Measurements from ENCODE around the gene ICOS.
A peak's percentile ranks its signal among the peaks of the same experiment; 100 is the strongest.
"Not testable (repeated sequence)": the region's sequence is repeated elsewhere in the genome, so short reads cannot be mapped to it uniquely, and the experiment has no call there.

The ICOS gene

DNA sequence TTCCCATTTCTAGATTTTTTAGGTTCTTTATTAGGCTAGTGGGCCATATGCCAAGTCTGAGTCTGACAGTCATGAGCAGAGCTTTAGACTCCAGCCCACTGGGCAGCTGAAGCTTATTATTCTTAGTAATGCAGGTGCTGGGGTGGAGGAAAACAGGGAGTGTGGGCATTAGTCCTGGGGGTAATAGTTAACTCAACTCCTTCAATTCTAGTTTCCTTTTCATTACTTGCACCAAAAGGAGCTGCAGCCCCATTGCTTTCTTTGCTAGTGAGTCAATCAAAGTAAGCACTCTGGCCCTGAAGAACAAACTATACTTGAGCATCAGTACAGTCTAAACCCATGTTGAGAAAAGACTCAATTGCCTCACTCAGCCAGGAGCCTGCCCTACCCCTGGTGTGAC is 35.5 kb downstream of the ICOS start:
- peak; percentile 87 for FAIRE-seq

DNA sequence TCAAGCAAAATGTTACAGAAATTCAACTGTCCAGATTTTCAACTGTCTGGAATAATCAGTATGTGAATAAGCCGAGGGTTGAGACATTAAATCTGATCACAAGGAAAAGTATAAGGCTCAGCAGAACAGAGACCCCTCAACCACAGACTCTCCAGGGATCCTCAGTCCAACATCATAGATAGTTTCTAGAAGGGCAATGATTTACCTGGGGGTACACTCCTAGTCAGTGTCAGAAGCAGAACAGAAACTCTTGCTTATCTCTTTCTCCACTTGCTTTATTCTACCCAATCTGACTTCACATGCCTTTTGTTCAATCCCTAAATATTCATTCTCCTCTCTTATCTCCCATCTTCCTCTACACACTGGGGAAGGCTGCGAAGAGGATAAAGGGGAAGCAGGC is 36.4 kb downstream of the ICOS start:
- DNase-seq (ENCODE audit: insufficient read length, low spot score) (no peak), FAIRE-seq (peak; percentile 95)

More for the DNA sequence above, 35.5 kb downstream of the ICOS start:
- DNase-seq (ENCODE audit: insufficient read length, low spot score): peak; percentile 30

DNA sequence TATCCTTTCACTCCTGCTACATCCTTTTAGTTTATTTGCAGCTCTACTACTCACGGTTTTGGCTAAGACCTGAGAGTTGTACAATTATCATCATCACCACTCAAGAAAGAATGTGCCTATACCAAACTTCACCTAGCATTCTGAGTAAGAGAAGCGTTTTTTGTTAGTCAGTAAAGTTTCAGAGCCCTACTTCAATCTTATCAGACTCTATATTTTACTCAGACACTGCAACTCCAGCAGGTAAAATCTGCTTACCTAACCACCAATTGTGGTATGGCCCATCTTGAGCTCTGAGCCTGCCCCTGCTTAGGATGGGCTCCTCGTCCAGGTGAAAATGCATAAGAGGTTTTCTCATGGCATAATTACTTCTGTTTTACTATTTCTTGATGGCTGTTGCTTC is 37.1 kb downstream of the ICOS start:
- FAIRE-seq (no peak), DNase-seq (ENCODE audit: insufficient read length, low spot score) (no peak)

DNA sequence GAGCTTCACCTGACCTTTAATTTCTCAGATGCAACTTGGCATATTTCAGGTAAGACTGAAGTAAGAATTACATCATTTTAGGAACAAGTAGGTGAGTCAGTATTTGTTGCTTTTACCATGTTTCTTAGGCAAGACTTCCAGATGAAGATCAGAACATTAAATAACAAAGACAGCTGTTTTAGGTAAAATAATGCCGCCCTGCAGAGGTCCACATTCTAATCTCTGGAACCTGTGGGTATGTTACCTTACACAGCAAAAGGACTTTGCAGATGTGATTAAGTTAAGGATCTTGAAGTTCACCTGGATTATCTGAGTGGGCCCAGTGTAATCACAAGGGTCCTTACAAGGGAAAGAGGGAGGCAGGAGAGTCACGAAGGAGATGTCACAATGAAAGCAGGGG is 39.3 kb downstream of the ICOS start:
- DNase-seq (ENCODE audit: insufficient read length, low spot score) (no peak), FAIRE-seq (no peak)

DNA sequence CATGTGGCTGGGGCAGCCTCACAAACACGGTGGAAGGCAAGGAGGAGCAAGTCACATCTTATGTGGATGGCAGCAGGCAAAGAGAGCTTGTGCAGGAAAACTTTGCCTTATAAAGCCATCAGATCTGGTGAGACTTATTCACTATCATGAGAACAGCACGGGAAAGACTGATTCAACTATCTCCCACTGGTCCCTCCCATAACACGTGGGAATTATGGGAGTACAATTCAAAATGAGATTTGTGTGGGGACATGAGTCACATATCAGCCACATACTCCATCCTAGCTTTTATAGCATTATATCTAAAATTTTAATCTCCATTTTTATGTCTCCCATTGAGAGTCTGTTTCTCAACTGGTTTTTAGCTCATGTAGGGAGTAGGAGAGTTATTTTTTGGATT is 45.7 kb downstream of the ICOS start:
- FAIRE-seq (no peak), DNase-seq (ENCODE audit: insufficient read length, low spot score) (no peak)

DNA sequence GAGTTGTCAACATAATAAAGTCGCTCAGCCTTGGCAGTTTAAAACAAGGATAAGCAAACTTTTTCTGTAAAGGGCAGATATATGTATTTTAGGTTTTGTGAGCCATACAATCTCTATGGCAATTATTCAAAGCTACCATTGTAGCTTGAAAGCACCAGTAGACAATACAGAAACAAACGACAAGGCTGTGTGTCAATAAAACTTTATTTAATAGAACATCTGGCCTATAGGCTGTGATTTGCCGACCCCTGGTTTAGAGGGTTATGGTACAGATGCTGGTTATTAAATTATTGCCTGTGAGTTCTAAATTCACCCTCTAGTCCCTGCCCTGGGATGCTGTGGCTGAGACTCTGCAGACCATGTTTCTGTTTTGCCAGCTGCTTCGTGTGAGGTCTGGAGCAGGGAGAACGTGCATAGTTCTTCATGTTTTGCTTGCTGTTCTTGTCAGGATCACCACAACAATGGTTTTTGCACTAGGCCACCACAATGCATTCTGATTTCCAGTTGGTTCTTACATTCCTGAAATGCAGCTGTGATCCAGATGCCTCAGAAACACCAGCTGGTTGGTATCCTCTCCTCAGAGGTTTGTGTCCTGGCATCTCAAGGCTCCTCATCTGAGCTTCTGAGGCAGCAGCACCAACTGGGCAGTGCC is 46.6 kb downstream of the ICOS start:
- no peak for DNase-seq (ENCODE audit: insufficient read length, low spot score)
- no peak for FAIRE-seq

DNA sequence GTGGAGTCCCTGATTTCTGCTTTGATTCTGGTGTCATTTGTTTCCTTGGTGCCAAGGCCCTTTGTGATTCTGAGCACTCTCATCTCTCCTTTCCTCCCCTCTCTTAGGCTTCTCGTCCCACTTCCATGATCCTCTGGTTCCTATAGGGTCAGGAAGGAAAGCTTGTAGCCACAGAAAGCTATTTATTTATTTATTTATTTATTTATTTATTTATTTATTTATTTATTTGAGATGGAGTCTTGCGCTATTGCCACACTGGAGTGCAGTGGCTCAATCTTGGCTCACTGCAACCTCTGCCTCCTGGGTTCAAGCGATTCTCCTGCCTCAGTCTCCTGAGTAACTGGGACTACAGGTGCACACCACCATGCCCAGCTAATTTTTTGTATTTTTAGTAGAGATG is 49.4 kb downstream of the ICOS start:
- DNase-seq (ENCODE audit: insufficient read length, low spot score); FAIRE-seq: not testable (repeated sequence)

DNA sequence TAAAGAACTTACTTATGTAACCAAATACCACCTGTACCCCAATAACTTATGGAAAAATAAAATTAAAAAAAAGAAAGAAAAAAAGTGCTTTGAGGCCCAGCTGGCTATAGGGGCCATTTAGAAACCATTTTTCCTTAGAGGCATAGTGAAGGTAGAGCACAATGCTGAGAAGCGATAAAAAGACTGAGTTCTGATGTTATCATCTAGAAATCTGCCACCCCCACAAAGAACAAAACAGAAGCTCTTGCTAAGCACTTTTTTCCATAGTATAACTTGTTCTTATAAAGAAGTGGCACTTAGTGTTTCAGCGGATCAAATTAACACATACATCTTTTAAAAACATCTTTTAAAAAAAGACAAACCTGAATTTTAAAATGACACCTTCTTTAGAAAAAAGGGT is 51.4 kb downstream of the ICOS start:
- no peak for FAIRE-seq

DNA sequence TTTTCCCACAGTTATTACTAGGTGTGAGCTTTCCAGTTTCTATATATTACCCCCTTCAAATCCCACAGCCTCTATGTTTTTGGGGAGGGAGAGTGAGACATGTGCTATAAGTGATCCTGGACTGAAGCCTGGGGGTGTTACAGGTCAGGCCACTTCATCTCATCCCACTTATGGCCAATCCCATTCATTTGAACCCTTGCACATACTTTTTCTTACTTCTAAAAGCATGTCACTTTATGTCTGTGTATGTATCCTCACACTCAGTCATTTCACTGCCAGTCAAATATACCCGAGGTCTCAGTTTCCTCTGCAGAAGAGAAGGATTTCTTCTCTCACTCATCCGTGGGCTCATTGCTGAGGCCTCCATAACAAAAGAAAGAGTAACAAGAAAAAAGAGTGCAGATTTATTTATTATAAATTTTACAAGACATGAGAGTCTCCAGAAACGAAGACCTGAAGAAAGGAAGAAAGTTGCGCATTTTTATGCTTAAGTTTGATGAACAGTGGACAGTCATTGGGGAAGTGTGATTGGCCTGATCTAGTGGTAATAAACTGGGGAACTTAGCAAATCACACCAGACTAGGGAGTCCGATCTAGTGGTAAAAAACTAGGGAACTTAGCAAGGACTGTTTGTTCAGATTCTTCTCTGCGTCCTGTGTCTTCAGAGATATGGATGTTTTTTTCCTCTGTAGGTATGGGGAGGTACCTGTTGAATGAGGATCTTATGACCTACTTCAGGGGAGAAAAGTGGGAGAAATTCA is 52.1 kb downstream of the ICOS start:
- DNase-seq (ENCODE audit: insufficient read length, low spot score): no peak

More for the DNA sequence above, 51.4 kb downstream of the ICOS start:
- DNase-seq (ENCODE audit: insufficient read length, low spot score): no peak

DNA sequence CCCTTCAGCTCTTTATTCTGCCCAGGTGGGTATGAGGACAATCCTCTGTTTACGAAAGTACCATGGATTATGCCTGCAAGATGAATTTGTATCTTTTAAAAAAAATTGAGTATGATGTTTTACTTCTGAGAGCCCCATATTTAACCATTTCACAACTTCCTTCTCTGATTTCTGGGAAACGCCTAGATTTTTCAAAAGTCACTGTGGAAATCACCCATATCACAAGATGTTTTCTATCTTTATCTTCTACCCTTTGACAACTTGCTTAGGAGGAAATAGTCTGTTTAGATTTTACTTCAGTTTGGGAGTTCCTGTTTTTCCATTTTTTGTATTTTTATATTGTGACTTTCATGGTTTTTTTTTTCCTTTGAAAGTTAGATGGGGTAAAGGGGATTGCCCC is 53.0 kb downstream of the ICOS start:
- DNase-seq (ENCODE audit: insufficient read length, low spot score) (no peak), FAIRE-seq (no peak)

More for the DNA sequence above, 52.1 kb downstream of the ICOS start:
- FAIRE-seq: no peak

DNA sequence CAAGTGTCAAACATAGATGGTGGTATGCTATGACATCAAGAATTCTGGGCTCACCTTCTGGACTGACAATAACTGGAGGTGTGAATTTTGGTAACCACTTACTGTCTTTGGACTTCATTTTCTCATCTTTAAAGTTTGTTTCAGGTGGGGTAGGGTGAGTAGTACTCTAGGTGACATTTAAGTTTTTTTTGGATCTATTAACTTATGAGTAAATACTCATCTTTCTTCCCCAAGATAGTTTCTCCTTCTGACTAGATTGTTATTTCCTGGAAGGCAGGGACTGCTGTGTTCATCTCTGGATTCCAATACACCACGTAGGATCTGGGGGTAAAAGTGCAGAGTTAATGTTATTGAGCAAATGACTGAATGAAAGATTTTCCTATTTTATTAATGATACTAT is 55.9 kb downstream of the ICOS start:
- FAIRE-seq: no peak
- DNase-seq (ENCODE audit: insufficient read length, low spot score): no peak

DNA sequence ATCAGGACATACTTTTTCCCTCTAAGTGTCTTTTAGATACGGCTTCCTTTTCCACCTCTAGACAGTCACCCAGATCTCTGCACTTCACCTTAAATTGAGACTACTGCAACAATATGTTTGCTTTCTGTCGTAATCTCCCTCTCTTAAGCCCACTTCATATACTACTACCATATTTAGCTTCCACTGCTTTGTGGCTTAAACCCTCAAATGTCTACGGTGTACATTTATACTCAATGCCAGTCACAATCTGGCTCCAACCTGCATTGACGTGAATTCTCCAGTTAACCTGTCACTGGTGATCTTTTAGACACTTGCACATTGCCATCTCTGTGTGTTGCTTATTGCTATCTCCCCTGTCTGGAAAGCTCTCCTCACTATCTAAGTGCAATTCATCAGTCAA is 56.4 kb downstream of the ICOS start:
- DNase-seq (ENCODE audit: insufficient read length, low spot score) (no peak), FAIRE-seq (peak; percentile 77)

DNA sequence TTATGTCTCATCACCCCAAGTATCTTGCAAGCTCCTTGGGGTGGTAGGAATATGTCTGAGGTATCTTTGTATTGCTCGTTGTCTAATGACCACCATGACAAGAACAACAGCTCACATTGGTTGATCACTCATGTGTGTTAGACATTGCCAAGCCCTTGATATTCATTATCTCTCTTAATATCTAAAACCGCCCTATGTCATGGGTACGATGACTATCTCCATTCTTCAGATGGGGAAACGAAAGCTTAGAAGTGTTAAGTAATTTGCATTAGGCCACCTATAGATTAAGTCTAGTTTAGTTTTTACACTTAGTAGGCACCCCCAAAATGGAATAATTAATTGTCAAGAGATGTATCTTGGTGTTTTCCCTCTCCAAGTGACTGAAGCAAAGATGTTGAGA is 57.0 kb downstream of the ICOS start:
- no peak for FAIRE-seq
- DNase-seq (ENCODE audit: insufficient read length, low spot score): no peak

DNA sequence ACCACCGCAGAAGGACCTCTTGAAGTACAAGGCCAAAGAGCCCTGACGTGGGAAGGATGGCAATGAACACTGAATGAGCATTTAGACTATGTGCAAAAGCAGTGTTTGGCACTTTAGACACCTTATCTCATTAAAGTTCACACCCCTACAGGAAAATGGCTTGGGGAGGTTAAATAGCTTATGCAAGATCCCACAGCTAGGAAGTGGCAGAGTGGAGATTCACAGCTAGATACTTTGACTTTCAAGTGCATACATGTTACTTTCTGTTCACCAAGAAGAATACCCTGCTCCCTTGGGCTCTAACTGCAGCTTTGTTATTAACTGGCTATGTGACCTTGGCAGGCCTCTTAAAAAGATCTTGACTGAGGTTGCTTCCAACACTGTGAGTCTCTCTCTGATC is 58.2 kb downstream of the ICOS start:
- no peak for FAIRE-seq
- DNase-seq (ENCODE audit: insufficient read length, low spot score): no peak

DNA sequence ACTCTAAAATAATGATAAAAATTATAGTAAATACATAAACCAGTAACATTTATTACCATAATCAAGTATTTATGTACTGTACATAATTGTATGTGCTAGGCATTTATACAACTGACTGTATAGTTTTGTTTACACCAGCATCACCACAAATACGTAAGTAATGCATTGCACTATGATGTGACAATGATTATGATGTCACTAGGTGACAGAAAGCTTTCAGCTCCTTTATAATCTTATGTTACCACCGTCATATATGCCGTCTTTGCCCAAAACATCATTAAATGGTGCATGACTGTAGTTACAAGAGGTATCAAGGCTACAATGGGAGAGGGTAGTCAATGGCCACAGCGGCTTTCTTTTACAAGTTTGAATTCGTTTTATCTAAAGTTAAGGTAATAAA is 60.1 kb downstream of the ICOS start:
- no peak for FAIRE-seq
- no peak for DNase-seq (ENCODE audit: insufficient read length, low spot score)

DNA sequence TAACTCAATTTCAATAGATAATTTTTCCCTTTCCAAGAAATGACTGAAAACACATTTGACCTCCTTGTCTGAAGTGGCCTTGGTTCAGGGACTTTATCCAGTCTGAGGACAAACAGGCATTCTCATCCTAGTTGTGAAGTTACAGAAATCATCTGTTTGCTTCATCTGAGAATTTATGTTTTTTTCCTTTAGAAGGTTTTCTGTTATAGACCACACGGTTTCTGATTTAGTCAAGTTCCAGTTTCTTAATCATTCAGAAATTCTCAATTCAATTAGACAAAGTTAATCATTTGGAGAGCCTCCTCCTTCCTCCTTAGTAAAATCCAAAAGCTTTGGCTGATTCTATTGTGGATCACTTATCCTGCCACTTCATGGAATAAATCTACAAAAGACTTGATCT is 60.9 kb downstream of the ICOS start:
- no peak for DNase-seq (ENCODE audit: insufficient read length, low spot score)
- FAIRE-seq: peak; percentile 97

DNA sequence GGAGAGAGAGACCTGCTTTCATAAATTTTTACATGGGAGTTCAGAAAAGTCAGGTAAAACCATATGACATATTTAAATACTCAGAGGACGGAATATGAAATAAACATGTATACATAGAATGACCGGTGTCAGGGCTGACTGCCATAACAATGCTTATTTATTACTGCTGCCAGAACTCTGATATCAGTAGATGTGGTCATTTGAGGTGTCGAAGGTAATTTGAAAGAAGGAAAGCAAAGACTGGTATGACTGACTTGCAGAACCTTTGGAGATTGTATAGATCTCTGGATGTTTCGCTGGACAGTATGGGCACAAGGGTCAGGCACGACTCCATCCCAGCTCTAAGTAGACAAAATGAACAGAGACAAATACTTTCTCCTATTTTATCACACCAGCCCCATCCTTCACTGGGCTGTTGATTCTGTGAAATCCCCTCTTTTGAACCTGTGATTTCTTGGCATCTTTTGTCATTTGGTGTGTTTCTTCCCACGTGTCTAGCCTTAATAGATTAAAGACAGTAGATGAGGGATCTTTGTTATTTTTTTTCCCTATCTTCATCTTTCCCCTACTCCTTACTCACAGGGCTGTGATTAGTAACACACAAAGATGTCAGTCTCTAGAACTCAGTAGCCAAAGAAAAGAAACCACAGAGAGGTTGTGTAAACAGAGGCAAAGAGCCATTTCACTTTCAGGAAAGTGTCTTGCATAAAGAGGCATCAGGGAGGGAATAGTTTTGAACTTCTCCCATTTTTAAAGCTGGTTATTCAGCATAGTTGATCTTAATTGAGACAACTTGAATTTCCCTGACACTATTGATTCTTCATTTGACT is 61.6 kb downstream of the ICOS start:
- FAIRE-seq: no peak
- DNase-seq (ENCODE audit: insufficient read length, low spot score): no peak

DNA sequence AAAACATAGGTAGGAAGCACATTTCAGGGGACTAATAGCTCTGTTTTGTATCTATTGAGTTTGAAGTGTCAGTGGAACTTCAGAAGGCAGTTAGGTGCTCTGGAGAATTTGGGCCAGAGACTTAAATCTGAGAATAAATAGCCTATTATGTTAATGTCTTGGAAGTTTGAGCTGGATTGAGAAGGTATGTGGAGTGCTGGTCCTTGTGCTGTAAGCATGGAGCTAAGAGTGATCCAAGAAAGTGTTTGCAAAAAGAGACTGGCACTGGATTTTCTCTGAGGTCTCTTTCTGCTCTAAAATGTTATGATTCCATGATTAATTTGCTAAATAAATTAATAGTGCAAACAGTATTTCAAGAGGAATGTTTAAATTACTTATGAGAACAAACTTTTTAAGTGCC is 63.3 kb downstream of the ICOS start:
- FAIRE-seq: no peak

DNA sequence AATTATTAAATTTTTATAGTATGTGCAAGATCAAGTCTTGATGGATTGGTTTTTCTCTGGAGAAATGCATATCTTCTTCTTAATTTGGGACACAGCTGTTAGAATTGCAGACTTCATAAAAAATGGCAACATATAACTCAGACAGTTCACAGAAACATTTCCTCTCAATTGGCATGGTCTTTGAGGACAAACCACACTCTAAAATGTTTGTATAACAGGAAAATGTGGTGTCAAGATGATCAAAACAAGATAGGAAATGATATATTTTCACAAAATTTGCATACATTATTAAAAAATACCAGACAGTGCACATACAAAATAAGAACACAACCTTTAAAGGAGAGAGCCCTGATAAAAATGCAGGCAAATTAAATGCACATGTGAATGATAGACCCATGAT is 63.9 kb downstream of the ICOS start:
- FAIRE-seq: no peak

More for the DNA sequence above, 63.3 kb downstream of the ICOS start:
- no peak for DNase-seq (ENCODE audit: insufficient read length, low spot score)

DNA sequence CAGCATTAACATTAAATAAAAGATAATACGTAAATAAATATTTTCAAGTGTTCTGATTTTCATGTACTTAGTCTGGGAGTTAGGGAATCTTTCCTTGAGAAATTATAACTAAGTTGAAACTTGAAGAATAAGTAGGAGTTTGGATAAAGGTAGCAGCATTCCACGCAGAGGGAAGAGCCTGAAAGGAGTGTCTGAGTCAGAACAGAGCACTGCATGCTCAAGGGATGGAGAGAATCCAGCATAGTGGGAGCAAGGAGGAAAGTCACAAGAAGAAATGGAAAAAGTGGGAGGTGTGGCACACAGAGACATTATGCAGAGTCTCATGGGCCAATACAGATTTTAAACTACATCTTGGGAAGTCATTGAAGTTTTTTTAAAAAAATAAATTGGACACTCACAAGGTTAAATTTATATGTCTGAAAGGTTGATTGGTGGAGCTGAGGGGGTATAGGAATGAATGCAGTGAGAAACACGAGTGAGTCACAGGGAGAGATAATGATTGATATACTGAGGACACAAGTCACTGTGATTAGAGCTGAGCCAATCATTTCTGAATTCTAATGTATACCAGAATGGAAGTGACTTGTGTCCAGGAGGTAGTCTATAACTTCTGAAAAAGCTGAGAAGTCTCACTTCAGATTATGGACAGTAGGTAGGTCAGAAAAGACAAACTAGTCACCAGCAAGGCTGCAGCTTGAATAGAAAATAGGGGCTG is 66.9 kb downstream of the ICOS start:
- DNase-seq (ENCODE audit: insufficient read length, low spot score): no peak
- no peak for FAIRE-seq

More for the DNA sequence above, 63.9 kb downstream of the ICOS start:
- DNase-seq (ENCODE audit: insufficient read length, low spot score): no peak

DNA sequence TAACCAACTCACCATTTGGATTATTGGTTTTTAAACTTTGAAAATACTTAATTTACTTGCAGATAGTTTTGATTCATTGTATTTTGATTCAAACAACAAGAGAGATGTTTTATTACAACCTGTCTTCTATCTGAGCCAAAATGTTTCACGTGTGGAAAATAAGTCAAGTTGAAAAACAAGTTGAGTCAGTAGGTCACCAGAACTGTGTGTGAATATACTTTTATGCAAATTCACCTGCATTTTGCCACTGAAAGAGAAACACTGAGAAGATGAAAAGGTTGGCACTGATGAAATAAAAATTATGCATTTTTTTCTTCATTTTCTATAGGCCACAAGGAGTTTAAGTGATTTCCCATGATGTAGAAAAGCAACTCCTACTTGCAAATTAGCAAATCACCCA is 68.3 kb downstream of the ICOS start:
- DNase-seq (ENCODE audit: insufficient read length, low spot score) (no peak), FAIRE-seq (peak; percentile 88)

Measured in GM19239 (cell line).